ENCODE results near the gene CNTF. TPM values are rescaled to one million over a fixed set of nuclear protein-coding genes. Genes with fewer than 3 reads are reported as not detected.

Gene CNTF
- total RNA-seq, 1 donor from 2014 or later = 4.4 TPM

GRCh38 chr11:58639103-58639502 lies 16.6 kb downstream of the CNTF start:
- Mint-ChIP-seq H3K36me3 (ENCODE audit: low read depth) (no peaks in the 10 kb centered on the region), H3K4me1 (no peaks in the 10 kb centered on the region), H3K4me3 (no peak overlapping the region), H3K27me3 (ENCODE audit: low read depth) (peaks cover 4% of the 10 kb centered on the region), H3K9me3 (peaks cover under 1% of the 10 kb centered on the region), H3K27ac (ENCODE audit: unreplicated experiment) (no peak overlapping the region)
- no peak for DNase-seq (ENCODE audit: low read depth, low spot score)
- TF ChIP-seq CTCF (conservative IDR thresholded peaks at IDR 0.05) = no peak

GRCh38 chr11:58639669-58640068 lies 17.2 kb downstream of the CNTF start:
- DNase-seq (ENCODE audit: low read depth, low spot score) = no peak
- Mint-ChIP-seq H3K4me3 (no peak overlapping the region), H3K4me1 (no peaks in the 10 kb centered on the region), H3K36me3 (ENCODE audit: low read depth) (no peaks in the 10 kb centered on the region), H3K9me3 (peaks cover 2% of the 10 kb centered on the region), H3K27ac (ENCODE audit: unreplicated experiment) (no peak overlapping the region), H3K27me3 (ENCODE audit: low read depth) (peaks cover 4% of the 10 kb centered on the region)
- no peak for TF ChIP-seq CTCF (conservative IDR thresholded peaks at IDR 0.05)

GRCh38 chr11:58640386-58641023 lies 18.0 kb downstream of the CNTF start:
- peaks cover 2% of the 10 kb centered on the region for H3K9me3 Mint-ChIP-seq
- TF ChIP-seq CTCF (conservative IDR thresholded peaks at IDR 0.05) = no peak
- H3K4me1 Mint-ChIP-seq = no peaks in the 10 kb centered on the region
- H3K27ac Mint-ChIP-seq (ENCODE audit: unreplicated experiment) = no peak overlapping the region
- peaks cover 4% of the 10 kb centered on the region for H3K27me3 Mint-ChIP-seq (ENCODE audit: low read depth)
- no peaks in the 10 kb centered on the region for H3K36me3 Mint-ChIP-seq (ENCODE audit: low read depth)
- no peak for DNase-seq (ENCODE audit: low read depth, low spot score)
- H3K4me3 Mint-ChIP-seq = no peak overlapping the region

- H3K4me1 Mint-ChIP-seq = no peaks in the 10 kb centered on the region
- no peak for DNase-seq (ENCODE audit: low read depth, low spot score)
- no peak for TF ChIP-seq CTCF (conservative IDR thresholded peaks at IDR 0.05)
- peaks cover 3% of the 10 kb centered on the region for H3K9me3 Mint-ChIP-seq
- H3K4me3 Mint-ChIP-seq = no peak overlapping the region
- H3K27ac Mint-ChIP-seq (ENCODE audit: unreplicated experiment) = no peak overlapping the region
- no peaks in the 10 kb centered on the region for H3K36me3 Mint-ChIP-seq (ENCODE audit: low read depth)
- peaks cover 4% of the 10 kb centered on the region for H3K27me3 Mint-ChIP-seq (ENCODE audit: low read depth)
These were observed 18.9 kb downstream of the CNTF start for GRCh38 chr11:58641341-58641740.

GRCh38 chr11:58641803-58642581 lies 19.5 kb downstream of the CNTF start:
- no peak for DNase-seq (ENCODE audit: low read depth, low spot score)
- H3K4me1 Mint-ChIP-seq = no peaks in the 10 kb centered on the region
- peaks cover 7% of the 10 kb centered on the region for H3K9me3 Mint-ChIP-seq
- TF ChIP-seq CTCF (conservative IDR thresholded peaks at IDR 0.05) = no peak
- H3K4me3 Mint-ChIP-seq = no peak overlapping the region
- H3K27me3 Mint-ChIP-seq (ENCODE audit: low read depth) = peaks cover 4% of the 10 kb centered on the region
- H3K27ac Mint-ChIP-seq (ENCODE audit: unreplicated experiment) = no peak overlapping the region
- no peaks in the 10 kb centered on the region for H3K36me3 Mint-ChIP-seq (ENCODE audit: low read depth)
